GM18870 (cell line): ENCODE data around the gene TBX21.
"Not testable (repeated sequence)": the region's sequence is repeated elsewhere in the genome, so short reads cannot be mapped to it uniquely, and the experiment has no call there.

Experiments
- ATAC-seq: cut with Tn5 transposase; IDR thresholded peaks from one replicate; pipeline ENCODE4 v1.9.1; 2021; ENCODE audit warnings: moderate library complexity; ENCODE audit not compliant: unreplicated experiment

The TBX21 gene

GRCh38 chr17:47729476-47729875, 3.6 kb upstream of the TBX21 start:
- no peak for ATAC-seq

GRCh38 chr17:47730681-47731080, 2.4 kb upstream of the TBX21 start:
- no peak for ATAC-seq

GRCh38 chr17:47731396-47731795, 1.6 kb upstream of the TBX21 start:
- ATAC-seq = no peak

GRCh38 chr17:47732399-47733046, 513 bp upstream of the TBX21 start:
- no peak for ATAC-seq

- no peak for ATAC-seq
These were observed 806 bp downstream of the TBX21 start for GRCh38 chr17:47733674-47734410.

GRCh38 chr17:47735139-47735464, 2.1 kb downstream of the TBX21 start:
- no peak for ATAC-seq

GRCh38 chr17:47735536-47736011, 2.5 kb downstream of the TBX21 start:
- peak; percentile 49 for ATAC-seq

GRCh38 chr17:47736501-47737495, 3.8 kb downstream of the TBX21 start:
- no peak for ATAC-seq

- ATAC-seq = no peak
These were observed 5.1 kb downstream of the TBX21 start for GRCh38 chr17:47738178-47738577.

GRCh38 chr17:47739150-47739549, 6.1 kb downstream of the TBX21 start:
- no peak for ATAC-seq

- not testable (repeated sequence) for ATAC-seq
These were observed 6.9 kb downstream of the TBX21 start for GRCh38 chr17:47739945-47740344.

GRCh38 chr17:47741109-47741792, 8.2 kb downstream of the TBX21 start:
- no peak for ATAC-seq

- ATAC-seq = no peak
These were observed 8.7 kb downstream of the TBX21 start for GRCh38 chr17:47741793-47742145.

- ATAC-seq = no peak
These were observed 9.5 kb downstream of the TBX21 start for GRCh38 chr17:47742319-47743181.

GRCh38 chr17:47744168-47745036, 11.4 kb downstream of the TBX21 start:
- no peak for ATAC-seq

- ATAC-seq = no peak
These were observed 12.0 kb downstream of the TBX21 start for GRCh38 chr17:47745037-47745380.

- no peak for ATAC-seq
These were observed 18.4 kb downstream of the TBX21 start for GRCh38 chr17:47751471-47751870.

GRCh38 chr17:47757386-47757785, 24.4 kb downstream of the TBX21 start:
- ATAC-seq = no peak
